Right hindlimb (tissue), 1 donor: ENCODE results near the gene PIKFYVE.
"Not testable (repeated sequence)": the region's sequence is repeated elsewhere in the genome, so short reads cannot be mapped to it uniquely, and the experiment has no call there.

Experiments
- DNase-seq: peaks from one replicate; pipeline ENCODE4 v3.0.0-alpha.2; 2018

Gene PIKFYVE

GRCh38 chr2:208255557-208256106 is 10.4 kb upstream of the PIKFYVE start:
- DNase-seq, result no peak

GRCh38 chr2:208256192-208256782 is 9.8 kb upstream of the PIKFYVE start:
- no peak for DNase-seq

GRCh38 chr2:208256849-208257813 is 8.9 kb upstream of the PIKFYVE start:
- not testable (repeated sequence) for DNase-seq

- peak; percentile 45 for DNase-seq
Observed at GRCh38 chr2:208265371-208265800, 669 bp upstream of the PIKFYVE start.

- no peak for DNase-seq
Observed at GRCh38 chr2:208266553-208266893, 468 bp downstream of the PIKFYVE start.

GRCh38 chr2:208266936-208267335 is 881 bp downstream of the PIKFYVE start:
- DNase-seq, result no peak

- DNase-seq, result not testable (repeated sequence)
Observed at GRCh38 chr2:208267526-208267925, 1.5 kb downstream of the PIKFYVE start.

GRCh38 chr2:208268156-208268952 is 2.3 kb downstream of the PIKFYVE start:
- DNase-seq, result no peak

- DNase-seq, result no peak
Observed at GRCh38 chr2:208269091-208269490, 3.0 kb downstream of the PIKFYVE start.

GRCh38 chr2:208274748-208275147 is 8.7 kb downstream of the PIKFYVE start:
- DNase-seq, result no peak

GRCh38 chr2:208278549-208278948 is 12.5 kb downstream of the PIKFYVE start:
- no peak for DNase-seq

- DNase-seq, result no peak
Observed at GRCh38 chr2:208279236-208279635, 13.2 kb downstream of the PIKFYVE start.

GRCh38 chr2:208280234-208280633 is 14.2 kb downstream of the PIKFYVE start:
- no peak for DNase-seq

- no peak for DNase-seq
Observed at GRCh38 chr2:208280933-208281332, 14.9 kb downstream of the PIKFYVE start.

- DNase-seq, result no peak
Observed at GRCh38 chr2:208285853-208286252, 19.8 kb downstream of the PIKFYVE start.

- DNase-seq, result no peak
Observed at GRCh38 chr2:208294482-208295024, 28.5 kb downstream of the PIKFYVE start.

- DNase-seq, result no peak
Observed at GRCh38 chr2:208295834-208296233, 29.8 kb downstream of the PIKFYVE start.

GRCh38 chr2:208296610-208297009 is 30.6 kb downstream of the PIKFYVE start:
- no peak for DNase-seq

- no peak for DNase-seq
Observed at GRCh38 chr2:208297961-208298360, 31.9 kb downstream of the PIKFYVE start.

- no peak for DNase-seq
Observed at GRCh38 chr2:208300847-208301618, 35.0 kb downstream of the PIKFYVE start.

- no peak for DNase-seq
Observed at GRCh38 chr2:208304157-208304556, 38.1 kb downstream of the PIKFYVE start.

- no peak for DNase-seq
Observed at GRCh38 chr2:208304695-208305094, 38.6 kb downstream of the PIKFYVE start.
